AG04449 (cell line): ENCODE measurements around the gene BLMH.

Experiments
- CTCF ChIA-PET: fragments of 350-600 bp; formaldehyde crosslinking; extraction: SDS; loops from one replicate; lab custom pipeline; 2021; ENCODE audit warnings: antibody characterized with exemption; lab: Yijun Ruan, JAX
- POLR2A ChIA-PET: fragments of 400-600, 350-600 bp; formaldehyde crosslinking; extraction: SDS; loops from one replicate; lab custom pipeline; 2020; ENCODE audit warnings: antibody characterized with exemption, inconsistent platforms; lab: Yijun Ruan, JAX
- DNase-seq: peaks from one replicate; pipeline ENCODE4 v3.0.0-alpha.2; 2010; ENCODE audit warnings: low read depth, low spot score
- H3K4me3 ChIP-seq: 2 replicates; pipeline ENCODE4 v1.5.1; 2011; ENCODE audit warnings: low read depth, mild to moderate bottlenecking, control low read depth, low read length
- TF ChIP-seq, protein P1 (sequence below): IDR thresholded peaks from one replicate; pipeline ENCODE4 v1.5.1; 2011; ENCODE audit warnings: mild to moderate bottlenecking, moderate library complexity, low read length, control low read depth, inconsistent platforms; ENCODE audit not compliant: insufficient read depth; ENCODE audit errors: missing control alignments

BLMH gene

DNA sequence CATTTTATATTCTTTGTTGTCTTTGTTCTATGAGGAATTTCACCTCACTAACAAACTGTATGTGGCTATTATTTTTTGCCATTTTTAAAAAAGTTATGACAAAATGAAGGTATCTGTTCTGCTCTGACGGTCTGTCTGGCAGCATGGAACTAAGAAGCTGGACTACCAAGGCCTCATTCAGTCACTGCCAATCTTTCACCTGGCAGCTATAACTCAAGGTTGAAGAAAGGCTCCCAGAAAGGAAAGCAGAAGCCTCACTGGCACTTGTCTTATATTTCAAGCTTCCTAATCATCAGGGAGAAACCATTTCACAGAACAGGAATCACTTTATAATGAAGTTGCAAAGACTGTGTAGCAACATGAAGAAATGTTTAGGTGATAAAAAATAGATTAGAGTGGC is 37.6 kb downstream of the BLMH start:
- H3K4me3 ChIP-seq, result no peak overlapping the region
- ChIA-PET CTCF (interaction anchor here (1.0 kb wide), 1 partner anchor 10 kb away, joined by 3 read pairs; no protein-coding TSS in a partner anchor), POLR2A (no interaction called here)
- TF ChIP-seq, protein P1, sequence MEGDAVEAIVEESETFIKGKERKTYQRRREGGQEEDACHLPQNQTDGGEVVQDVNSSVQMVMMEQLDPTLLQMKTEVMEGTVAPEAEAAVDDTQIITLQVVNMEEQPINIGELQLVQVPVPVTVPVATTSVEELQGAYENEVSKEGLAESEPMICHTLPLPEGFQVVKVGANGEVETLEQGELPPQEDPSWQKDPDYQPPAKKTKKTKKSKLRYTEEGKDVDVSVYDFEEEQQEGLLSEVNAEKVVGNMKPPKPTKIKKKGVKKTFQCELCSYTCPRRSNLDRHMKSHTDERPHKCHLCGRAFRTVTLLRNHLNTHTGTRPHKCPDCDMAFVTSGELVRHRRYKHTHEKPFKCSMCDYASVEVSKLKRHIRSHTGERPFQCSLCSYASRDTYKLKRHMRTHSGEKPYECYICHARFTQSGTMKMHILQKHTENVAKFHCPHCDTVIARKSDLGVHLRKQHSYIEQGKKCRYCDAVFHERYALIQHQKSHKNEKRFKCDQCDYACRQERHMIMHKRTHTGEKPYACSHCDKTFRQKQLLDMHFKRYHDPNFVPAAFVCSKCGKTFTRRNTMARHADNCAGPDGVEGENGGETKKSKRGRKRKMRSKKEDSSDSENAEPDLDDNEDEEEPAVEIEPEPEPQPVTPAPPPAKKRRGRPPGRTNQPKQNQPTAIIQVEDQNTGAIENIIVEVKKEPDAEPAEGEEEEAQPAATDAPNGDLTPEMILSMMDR, result no peak
- no peak for DNase-seq

DNA sequence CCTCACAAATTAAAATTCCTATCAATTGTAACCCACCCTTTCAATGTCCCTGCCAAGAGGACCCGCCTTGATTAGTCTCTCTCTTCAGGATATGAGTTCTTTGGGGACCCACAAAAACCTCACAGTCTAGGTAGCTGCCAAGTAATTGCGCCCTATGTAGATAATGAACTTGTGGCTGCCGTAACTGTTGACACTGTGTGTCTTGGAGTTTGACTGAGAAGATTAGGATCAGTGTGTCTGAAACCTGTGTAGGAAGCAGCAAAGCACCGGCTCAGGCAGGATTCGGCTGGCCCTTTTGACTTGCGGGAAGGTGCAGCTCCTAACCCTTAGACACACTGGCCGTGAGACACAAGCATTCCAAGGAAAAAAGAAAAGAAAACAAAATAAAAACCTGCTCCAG is 38.4 kb downstream of the BLMH start:
- POLR2A ChIA-PET, result interaction anchor here (0.6 kb wide), 1 partner anchor 38 kb away, joined by 3 read pairs; the partner anchor contains the start of gene BLMH
- CTCF ChIA-PET, result no interaction called here
- DNase-seq, result no peak
- H3K4me3 ChIP-seq, result no peak overlapping the region
- TF ChIP-seq, protein P1, result no peak

DNA sequence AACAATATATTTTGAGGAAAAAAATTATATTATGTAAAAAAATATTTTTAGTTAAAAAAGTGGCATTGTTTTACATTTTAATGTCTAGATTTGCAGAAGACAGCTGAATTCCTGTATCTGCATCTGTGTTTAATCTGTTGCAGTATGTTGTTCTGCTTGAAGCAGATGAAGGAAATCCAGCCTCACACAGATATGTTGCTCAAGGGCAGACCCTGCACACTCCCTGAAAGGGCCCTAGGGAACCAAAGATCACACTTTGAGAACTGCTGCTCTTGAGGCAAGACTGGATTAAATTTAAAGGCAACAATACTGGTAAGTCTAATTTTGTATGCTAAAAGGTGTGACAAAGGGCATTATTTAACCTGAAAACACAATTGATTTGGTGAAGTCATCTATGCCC is 39.8 kb downstream of the BLMH start:
- CTCF ChIA-PET, result no interaction called here

DNA sequence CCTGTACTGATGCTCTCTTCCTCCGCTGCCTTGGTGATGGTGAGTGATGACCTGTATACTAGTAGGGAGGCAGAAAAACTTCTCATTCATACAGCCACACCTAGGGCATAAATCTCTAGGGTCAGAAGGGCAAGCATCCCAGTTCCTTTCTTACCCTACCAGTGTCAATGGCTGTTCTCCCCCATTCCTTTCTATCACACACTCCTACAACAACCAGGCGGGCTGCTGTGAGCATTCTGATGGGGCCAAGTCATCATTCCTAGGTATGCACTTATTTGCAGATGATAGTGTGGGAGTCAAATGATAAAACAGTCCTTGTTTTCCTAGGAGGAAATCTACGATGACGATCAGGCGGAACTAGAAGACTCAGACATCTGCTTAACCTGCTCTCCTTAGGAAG is 42.3 kb downstream of the BLMH start:
- no peak overlapping the region for H3K4me3 ChIP-seq
- ChIA-PET CTCF (interaction anchor here (0.7 kb wide), 1 partner anchor 61 kb away, joined by 3 read pairs; no protein-coding TSS in a partner anchor), POLR2A (no interaction called here)
- TF ChIP-seq, protein P1, result no peak
- DNase-seq, result no peak

More for the DNA sequence above, 39.8 kb downstream of the BLMH start:
- TF ChIP-seq, protein P1, result no peak
- POLR2A ChIA-PET, result no interaction called here
- H3K4me3 ChIP-seq, result no peak overlapping the region
- no peak for DNase-seq

DNA sequence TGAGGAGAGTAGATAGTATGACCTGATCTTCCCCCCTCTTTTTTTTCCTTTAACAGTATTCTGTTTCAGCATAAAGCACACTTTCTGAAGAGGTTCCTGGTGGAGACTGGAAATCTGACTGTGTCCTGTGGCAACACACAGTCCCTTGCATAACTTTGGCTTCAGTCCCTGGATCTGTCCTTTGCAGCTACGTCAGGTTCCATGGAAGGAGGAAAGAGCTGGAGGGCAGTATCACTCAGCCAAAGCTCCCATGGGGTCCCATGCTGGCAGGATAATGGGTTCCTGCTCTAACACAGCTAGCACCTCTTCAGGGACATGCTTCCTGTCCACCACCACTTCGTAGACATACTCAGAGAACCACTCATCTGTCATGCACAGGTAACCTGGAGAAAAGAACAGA is 43.0 kb downstream of the BLMH start:
- CTCF ChIA-PET, result interaction anchor here (0.7 kb wide), 1 partner anchor 60 kb away, joined by 3 read pairs; no protein-coding TSS in a partner anchor
- TF ChIP-seq, protein P1, result no peak
- POLR2A ChIA-PET, result no interaction called here

DNA sequence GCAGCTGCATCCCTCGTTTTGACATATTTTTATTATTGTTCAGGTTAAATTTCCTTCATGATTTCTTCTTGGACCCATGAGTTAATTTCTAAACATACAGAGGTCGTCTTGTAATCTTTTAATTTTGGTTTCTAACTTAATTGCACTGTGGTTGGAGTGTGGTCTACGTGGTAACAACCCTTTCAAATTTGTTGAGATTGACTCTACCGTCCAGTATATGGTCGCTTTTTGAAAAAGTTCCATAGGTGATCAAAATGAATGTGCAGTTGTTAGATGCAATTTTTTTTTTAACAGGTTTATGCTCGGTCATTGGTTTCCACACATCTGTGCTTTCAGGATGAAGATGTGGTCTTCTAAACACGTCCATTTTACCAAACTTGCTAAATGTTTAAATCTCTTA is 45.3 kb downstream of the BLMH start:
- CTCF ChIA-PET, result no interaction called here

More for the DNA sequence above, 43.0 kb downstream of the BLMH start:
- no peak overlapping the region for H3K4me3 ChIP-seq
- DNase-seq, result no peak

More for the DNA sequence above, 45.3 kb downstream of the BLMH start:
- TF ChIP-seq, protein P1, result no peak
- no peak for DNase-seq
- no peak overlapping the region for H3K4me3 ChIP-seq
- POLR2A ChIA-PET, result no interaction called here
